HG03342 (cell line): ENCODE measurements around the gene MUC6.

ENCODE experiments used
- ATAC-seq: cut with Tn5 transposase; IDR thresholded peaks from one replicate; pipeline ENCODE4 v1.9.1; 2021; ENCODE audit warnings: mild to moderate bottlenecking, moderate library complexity; ENCODE audit not compliant: unreplicated experiment

Gene MUC6

GRCh38 chr11:1037506-1038055 is 1.1 kb upstream of the MUC6 start:
- ATAC-seq: no peak

GRCh38 chr11:1036931-1037330 is 413 bp upstream of the MUC6 start:
- ATAC-seq: no peak

- ATAC-seq: no peak
These were observed 788 bp downstream of the MUC6 start for GRCh38 chr11:1035577-1036283.

GRCh38 chr11:1034456-1035295 is 1.8 kb downstream of the MUC6 start:
- no peak for ATAC-seq

GRCh38 chr11:1034001-1034400 is 2.5 kb downstream of the MUC6 start:
- no peak for ATAC-seq

- no peak for ATAC-seq
These were observed 3.3 kb downstream of the MUC6 start for GRCh38 chr11:1033016-1033798.

GRCh38 chr11:1032310-1032891 is 4.1 kb downstream of the MUC6 start:
- no peak for ATAC-seq

- no peak for ATAC-seq
These were observed 5.2 kb downstream of the MUC6 start for GRCh38 chr11:1031121-1031899.

GRCh38 chr11:1030556-1030955 is 6.0 kb downstream of the MUC6 start:
- ATAC-seq: no peak

- no peak for ATAC-seq
These were observed 6.4 kb downstream of the MUC6 start for GRCh38 chr11:1030086-1030485.

GRCh38 chr11:1029654-1030053 is 6.9 kb downstream of the MUC6 start:
- no peak for ATAC-seq

- no peak for ATAC-seq
These were observed 7.5 kb downstream of the MUC6 start for GRCh38 chr11:1029051-1029450.

- ATAC-seq: no peak
These were observed 7.9 kb downstream of the MUC6 start for GRCh38 chr11:1028616-1029015.

- no peak for ATAC-seq
These were observed 8.3 kb downstream of the MUC6 start for GRCh38 chr11:1028291-1028540.

- no peak for ATAC-seq
These were observed 8.8 kb downstream of the MUC6 start for GRCh38 chr11:1027483-1028290.

- no peak for ATAC-seq
These were observed 9.7 kb downstream of the MUC6 start for GRCh38 chr11:1026641-1027482.

- ATAC-seq: no peak
These were observed 10.4 kb downstream of the MUC6 start for GRCh38 chr11:1026163-1026450.

GRCh38 chr11:1025410-1026162 is 10.9 kb downstream of the MUC6 start:
- no peak for ATAC-seq
